ENCODE results near the gene RPGRIP1.
"Not testable (repeated sequence)": the region's sequence is repeated elsewhere in the genome, so short reads cannot be mapped to it uniquely, and the experiment has no call there.

Gene RPGRIP1

GRCh38 chr14:21302013-21302835 is 22.3 kb downstream of the RPGRIP1 start:
- 0 out of 2 replicates have a peak overlapping the region, but pooled peaks have one; percentile 11 for H2AFZ ChIP-seq (ENCODE audit: low read length)
- peak; percentile 11 for DNase-seq
- no peaks in the 10 kb centered on the region for H4K20me1 ChIP-seq (ENCODE audit: insufficient read depth, low read length)
- H3K9ac ChIP-seq (ENCODE audit: low read length): no peak overlapping the region
- peak overlapping the region; percentile 33; the same call in 1 of the 2 replicates for H3K27ac ChIP-seq (ENCODE audit: low read length)
- H3F3A ChIP-seq (ENCODE audit: insufficient read depth, low read length): no peaks in the 10 kb centered on the region
- H3K4me2 ChIP-seq (ENCODE audit: low read depth, low read length): peak overlapping the region; percentile 24; the same call in 1 of the 2 replicates
- TF ChIP-seq CTCF (IDR thresholded peaks at IDR 0.05; ENCODE audit: low read length) (no peak), EZH2 (optimal IDR thresholded peaks at IDR 0.05; ENCODE audit: low read depth, low read length) (no peak), EZH2phosphoT487 (IDR thresholded peaks at IDR 0.05; ENCODE audit: low read length) (no peak)
- no peaks in the 10 kb centered on the region for H3K27me3 ChIP-seq (replicated peaks; ENCODE audit: insufficient read depth, low read length)
- H3K79me2 ChIP-seq (ENCODE audit: low read length): no peaks in the 10 kb centered on the region
- H3K4me1 ChIP-seq (ENCODE audit: low read length): no peaks in the 10 kb centered on the region
- no peaks in the 10 kb centered on the region for H3K36me3 ChIP-seq (replicated peaks; ENCODE audit: insufficient read depth, low read length)
- no peaks in the 10 kb centered on the region for H3K9me3 ChIP-seq (replicated peaks; ENCODE audit: insufficient read depth, low read length)
- H3K9me2 ChIP-seq (replicated peaks; ENCODE audit: insufficient read depth, low read length): no peaks in the 10 kb centered on the region
- H3K4me3 ChIP-seq (ENCODE audit: low read length): no peak overlapping the region

GRCh38 chr14:21302836-21303140 is 22.9 kb downstream of the RPGRIP1 start:
- not testable (repeated sequence) for H3K4me2 ChIP-seq (ENCODE audit: low read depth, low read length); H2AFZ ChIP-seq (ENCODE audit: low read length); H3K4me1 ChIP-seq (ENCODE audit: low read length); H3K9ac ChIP-seq (ENCODE audit: low read length); H3K27me3 ChIP-seq (replicated peaks; ENCODE audit: insufficient read depth, low read length); DNase-seq; H3K4me3 ChIP-seq (ENCODE audit: low read length); H3K79me2 ChIP-seq (ENCODE audit: low read length); H3F3A ChIP-seq (ENCODE audit: insufficient read depth, low read length); H4K20me1 ChIP-seq (ENCODE audit: insufficient read depth, low read length); H3K27ac ChIP-seq (ENCODE audit: low read length); H3K9me2 ChIP-seq (replicated peaks; ENCODE audit: insufficient read depth, low read length); H3K9me3 ChIP-seq (replicated peaks; ENCODE audit: insufficient read depth, low read length); H3K36me3 ChIP-seq (replicated peaks; ENCODE audit: insufficient read depth, low read length)

- DNase-seq: no peak
- Histone ChIP-seq H3K36me3 (replicated peaks; ENCODE audit: insufficient read depth, low read length) (no peaks in the 10 kb centered on the region), H2AFZ (ENCODE audit: low read length) (no peak overlapping the region), H3K27me3 (replicated peaks; ENCODE audit: insufficient read depth, low read length) (no peaks in the 10 kb centered on the region), H3F3A (ENCODE audit: insufficient read depth, low read length) (peaks cover 10% of the 10 kb centered on the region), H3K4me2 (ENCODE audit: low read depth, low read length) (peak overlapping the region; percentile 69), H3K4me3 (ENCODE audit: low read length) (peak overlapping the region; percentile 54), H3K79me2 (ENCODE audit: low read length) (no peaks in the 10 kb centered on the region), H3K27ac (ENCODE audit: low read length) (peak overlapping the region; percentile 84; the same call in 1 of the 2 replicates), H4K20me1 (ENCODE audit: insufficient read depth, low read length) (no peaks in the 10 kb centered on the region), H3K9me2 (replicated peaks; ENCODE audit: insufficient read depth, low read length) (no peaks in the 10 kb centered on the region), H3K9me3 (replicated peaks; ENCODE audit: insufficient read depth, low read length) (no peaks in the 10 kb centered on the region), H3K9ac (ENCODE audit: low read length) (no peak overlapping the region; the same call in 1 of the 2 replicates), H3K4me1 (ENCODE audit: low read length) (peaks cover 7% of the 10 kb centered on the region; the same call in 1 of the 2 replicates)
- no peak for TF ChIP-seq EZH2phosphoT487 (IDR thresholded peaks at IDR 0.05; ENCODE audit: low read length)
- TF ChIP-seq CTCF (IDR thresholded peaks at IDR 0.05; ENCODE audit: low read length): no peak
- TF ChIP-seq EZH2 (optimal IDR thresholded peaks at IDR 0.05; ENCODE audit: low read depth, low read length): no peak
Observed at GRCh38 chr14:21307637-21308036, 27.8 kb downstream of the RPGRIP1 start.

- Histone ChIP-seq H2AFZ (ENCODE audit: low read length) (peak overlapping the region; percentile 51; the same call in 1 of the 2 replicates), H3K79me2 (ENCODE audit: low read length) (no peaks in the 10 kb centered on the region), H3K9ac (ENCODE audit: low read length) (peak overlapping the region; percentile 48; the same call in 1 of the 2 replicates), H4K20me1 (ENCODE audit: insufficient read depth, low read length) (no peaks in the 10 kb centered on the region), H3K4me2 (ENCODE audit: low read depth, low read length) (peak overlapping the region; percentile 69), H3K4me1 (ENCODE audit: low read length) (peaks cover 7% of the 10 kb centered on the region; the same call in 1 of the 2 replicates), H3K27ac (ENCODE audit: low read length) (peak overlapping the region; percentile 84; the same call in 1 of the 2 replicates), H3K9me3 (replicated peaks; ENCODE audit: insufficient read depth, low read length) (no peaks in the 10 kb centered on the region), H3F3A (ENCODE audit: insufficient read depth, low read length) (peaks cover 10% of the 10 kb centered on the region), H3K9me2 (replicated peaks; ENCODE audit: insufficient read depth, low read length) (no peaks in the 10 kb centered on the region), H3K27me3 (replicated peaks; ENCODE audit: insufficient read depth, low read length) (no peaks in the 10 kb centered on the region), H3K4me3 (ENCODE audit: low read length) (peak overlapping the region; percentile 54), H3K36me3 (replicated peaks; ENCODE audit: insufficient read depth, low read length) (no peaks in the 10 kb centered on the region)
- TF ChIP-seq EZH2 (optimal IDR thresholded peaks at IDR 0.05; ENCODE audit: low read depth, low read length) (no peak), EZH2phosphoT487 (IDR thresholded peaks at IDR 0.05; ENCODE audit: low read length) (no peak), CTCF (IDR thresholded peaks at IDR 0.05; ENCODE audit: low read length) (no peak)
- peak; percentile 48 for DNase-seq
Observed at GRCh38 chr14:21308132-21308478, 28.2 kb downstream of the RPGRIP1 start.

Measured in MM.1S (cell line).